Measurements from ENCODE around the gene IFNW1. TPM values are rescaled to one million over a fixed set of nuclear protein-coding genes. Genes with fewer than 3 reads are reported as not detected.
A peak's percentile ranks its signal among the peaks of the same experiment; 100 is the strongest.
"Not testable (repeated sequence)": the region's sequence is repeated elsewhere in the genome, so short reads cannot be mapped to it uniquely, and the experiment has no call there.

IFNW1 gene
- total RNA-seq: not detected
- not detected for polyA plus RNA-seq (2013, experiment 1 of 2)
- polyA plus RNA-seq (2013, experiment 2 of 2): not detected
- long read RNA-seq, experiment 1: 0 reads
- long read RNA-seq, experiment 2: 0 reads
- long read RNA-seq, experiment 3: 0 reads
- long read RNA-seq, experiment 4: 0 reads

- H3K9me3 ChIP-seq (ENCODE audit: control insufficient read depth, low read length): no peaks in the 10 kb centered on the region
- DNase-seq: peak; percentile 58
- H3K27ac Mint-ChIP-seq: no peak within 1 kb of the TSS
- H3K27me3 ChIP-seq (ENCODE audit: control insufficient read depth, insufficient read depth, low read length, poor library complexity, severe bottlenecking): no peaks in the 10 kb centered on the region
- no peaks in the 10 kb centered on the region for H3K27me3 Mint-ChIP-seq (ENCODE audit: insufficient read depth)
- WGBS, 2 experiments (ENCODE audit: insufficient coverage in 1 of 2, insufficient read length in 1 of 2): no CpG with 5 or more reads among the region's 1 CpG
- no peaks in the 10 kb centered on the region for H3K9me3 Mint-ChIP-seq
- H3K9ac ChIP-seq (ENCODE audit: extremely low read depth, low read length, poor library complexity, severe bottlenecking): no peak within 1 kb of the TSS
- no peak within 1 kb of the TSS for H3K4me3 Mint-ChIP-seq
- no peaks in the 10 kb centered on the region for H3K36me3 ChIP-seq (ENCODE audit: control insufficient read depth, insufficient read depth, low read length)
- peak; percentile 74 for TF ChIP-seq CTCF (conservative IDR thresholded peaks at IDR 0.05)
- H3K4me3 ChIP-seq (ENCODE audit: low read length): no peak within 1 kb of the TSS
- no peaks in the 10 kb centered on the region for H3K4me1 Mint-ChIP-seq
- H3K36me3 Mint-ChIP-seq (ENCODE audit: low read depth): no peaks in the 10 kb centered on the region
- no peak within 1 kb of the TSS for H3K27ac ChIP-seq (ENCODE audit: low read depth, low read length)
- no peaks in the 10 kb centered on the region for H3K4me1 ChIP-seq (ENCODE audit: control insufficient read depth, insufficient read depth, low read length)
Measured at GRCh38 chr9:21141427-21141882, at the start of gene IFNW1. Gene IFNW1 (minus strand): TSS chr9:21141832. CDS start chr9:21141570, 262 bp downstream.

GRCh38 chr9:21187487-21187886 is 45.9 kb upstream of the IFNW1 start, which contains the start of gene IFNA4:
Gene IFNA4 (minus strand): TSS chr9:21187587. CDS start chr9:21187531, 56 bp downstream.
- WGBS, 2 experiments (ENCODE audit: insufficient coverage in 1 of 2, insufficient read length in 1 of 2): 80% methylated on average over 1 of the region's 3 CpGs; no CpG with 5 or more reads in 1 of the 2 experiments
- H3K4me1 Mint-ChIP-seq; H3K27ac Mint-ChIP-seq; H3K4me3 ChIP-seq (ENCODE audit: low read length); H3K36me3 Mint-ChIP-seq (ENCODE audit: low read depth); H3K27ac ChIP-seq (ENCODE audit: low read depth, low read length); H3K9me3 ChIP-seq (ENCODE audit: control insufficient read depth, low read length); H3K4me3 Mint-ChIP-seq; H3K36me3 ChIP-seq (ENCODE audit: control insufficient read depth, insufficient read depth, low read length); H3K27me3 ChIP-seq (ENCODE audit: control insufficient read depth, insufficient read depth, low read length, poor library complexity, severe bottlenecking); H3K4me1 ChIP-seq (ENCODE audit: control insufficient read depth, insufficient read depth, low read length); H3K9ac ChIP-seq (ENCODE audit: extremely low read depth, low read length, poor library complexity, severe bottlenecking); DNase-seq; H3K9me3 Mint-ChIP-seq: not testable (repeated sequence)
- peaks cover 13% of the 10 kb centered on the region for H3K27me3 Mint-ChIP-seq (ENCODE audit: insufficient read depth)

DNA sequence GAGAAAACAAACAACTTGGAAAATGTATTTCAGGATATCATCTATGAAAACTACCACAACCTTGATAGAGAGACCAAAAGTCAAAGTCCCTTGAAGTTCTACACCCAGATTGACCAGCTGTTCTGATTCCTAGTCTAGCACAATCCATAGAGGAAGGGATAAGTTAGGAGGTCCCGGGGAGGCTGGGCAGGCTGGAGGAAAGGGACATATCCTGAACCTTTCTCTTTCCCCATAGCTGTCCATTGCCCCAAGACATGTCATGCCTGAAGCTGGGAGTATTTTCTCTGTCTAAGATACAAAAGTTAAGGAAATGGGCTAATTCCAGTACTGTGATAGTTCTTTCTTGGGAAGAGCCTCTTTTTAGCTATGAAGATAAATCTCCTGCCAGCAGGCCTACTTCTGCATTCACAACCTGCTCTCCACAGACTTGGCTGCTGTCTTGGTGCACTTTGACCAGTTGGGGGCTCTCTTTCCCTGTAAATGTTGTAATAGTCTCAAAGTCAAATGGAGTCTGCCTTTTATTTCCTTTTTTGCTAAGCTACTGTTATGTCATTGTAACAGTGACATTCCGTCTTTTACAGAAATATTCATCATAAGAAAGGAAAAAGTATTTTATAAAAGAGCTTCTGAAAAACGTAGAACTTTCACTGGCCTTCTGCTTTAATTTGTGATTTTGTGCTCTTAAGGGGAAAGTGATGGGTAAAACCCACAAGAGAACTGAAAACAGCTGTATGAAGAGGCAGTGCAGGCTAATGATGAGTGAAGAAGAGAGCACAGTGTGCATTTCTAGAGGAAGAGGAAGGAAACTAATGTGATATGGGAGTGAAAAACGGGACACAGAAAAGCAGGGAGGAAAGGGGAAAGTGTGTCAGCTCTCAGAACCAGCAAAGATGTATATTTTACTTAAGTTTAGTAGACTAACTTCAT is 41.4 kb upstream of the IFNW1 start:
- WGBS, 2 experiments (ENCODE audit: insufficient coverage in 1 of 2, insufficient read length in 1 of 2): 53% methylated on average over 3 of the region's 4 CpGs; no CpG with 5 or more reads in 1 of the 2 experiments
- H3K4me1 Mint-ChIP-seq; H3K36me3 ChIP-seq (ENCODE audit: control insufficient read depth, insufficient read depth, low read length); H3K4me3 ChIP-seq (ENCODE audit: low read length); H3K27ac Mint-ChIP-seq; H3K9me3 ChIP-seq (ENCODE audit: control insufficient read depth, low read length); H3K9me3 Mint-ChIP-seq; H3K4me1 ChIP-seq (ENCODE audit: control insufficient read depth, insufficient read depth, low read length); H3K9ac ChIP-seq (ENCODE audit: extremely low read depth, low read length, poor library complexity, severe bottlenecking); H3K36me3 Mint-ChIP-seq (ENCODE audit: low read depth); H3K27ac ChIP-seq (ENCODE audit: low read depth, low read length); H3K4me3 Mint-ChIP-seq; H3K27me3 ChIP-seq (ENCODE audit: control insufficient read depth, insufficient read depth, low read length, poor library complexity, severe bottlenecking): not testable (repeated sequence)
- peak; percentile 82 for TF ChIP-seq CTCF (conservative IDR thresholded peaks at IDR 0.05)
- peaks cover 10% of the 10 kb centered on the region for H3K27me3 Mint-ChIP-seq (ENCODE audit: insufficient read depth)
- peak; percentile 65 for DNase-seq
